GM19238 (cell line): ENCODE measurements around the gene PAFAH2.
"Not testable (repeated sequence)": the region's sequence is repeated elsewhere in the genome, so short reads cannot be mapped to it uniquely, and the experiment has no call there.

ENCODE experiments used
- DNase-seq: peaks from one replicate; pipeline ENCODE4 v3.0.0; 2011; ENCODE audit warnings: low spot score; ENCODE audit not compliant: insufficient read length

Gene PAFAH2

GRCh38 chr1:25933479-25934365 is 64.1 kb downstream of the PAFAH2 start:
- DNase-seq, result no peak

- not testable (repeated sequence) for DNase-seq
Measured at GRCh38 chr1:25932811-25933400, 65.0 kb downstream of the PAFAH2 start.

- no peak for DNase-seq
Measured at GRCh38 chr1:25932321-25932720, 65.5 kb downstream of the PAFAH2 start.

GRCh38 chr1:25929016-25929415 is 68.8 kb downstream of the PAFAH2 start:
- DNase-seq, result no peak

GRCh38 chr1:25927521-25928265 is 70.2 kb downstream of the PAFAH2 start:
- no peak for DNase-seq

- no peak for DNase-seq
Measured at GRCh38 chr1:25926731-25927496, 70.9 kb downstream of the PAFAH2 start.

- no peak for DNase-seq
Measured at GRCh38 chr1:25924454-25924853, 73.4 kb downstream of the PAFAH2 start.

GRCh38 chr1:25922971-25923552 is 74.8 kb downstream of the PAFAH2 start:
- DNase-seq, result no peak

- no peak for DNase-seq
Measured at GRCh38 chr1:25922056-25922970, 75.5 kb downstream of the PAFAH2 start.

- no peak for DNase-seq
Measured at GRCh38 chr1:25918615-25919014, 79.2 kb downstream of the PAFAH2 start.

- DNase-seq, result no peak
Measured at GRCh38 chr1:25917996-25918395, 79.9 kb downstream of the PAFAH2 start.

- DNase-seq, result no peak
Measured at GRCh38 chr1:25916460-25916859, 81.4 kb downstream of the PAFAH2 start.

- no peak for DNase-seq
Measured at GRCh38 chr1:25914074-25914995, 83.5 kb downstream of the PAFAH2 start.

- DNase-seq, result no peak
Measured at GRCh38 chr1:25913206-25913605, 84.7 kb downstream of the PAFAH2 start.

GRCh38 chr1:25912076-25912831 is 85.6 kb downstream of the PAFAH2 start:
- no peak for DNase-seq

- no peak for DNase-seq
Measured at GRCh38 chr1:25911162-25911561, 86.7 kb downstream of the PAFAH2 start.
